Globus pallidus (tissue), 1 donor: ENCODE measurements around the gene XRN1.
"Not testable (repeated sequence)": the region's sequence is repeated elsewhere in the genome, so short reads cannot be mapped to it uniquely, and the experiment has no call there.

Experiments
- DNase-seq: peaks from one replicate; pipeline ENCODE4 v3.0.0-alpha.2; 2015; ENCODE audit warnings: low spot score

XRN1 gene

GRCh38 chr3:142447852-142448823 is at the start of gene XRN1:
Gene XRN1 (minus strand): TSS chr3:142448037. CDS start chr3:142447944, 93 bp downstream.
- DNase-seq = peak; percentile 88

- no peak for DNase-seq
These were observed 47.3 kb upstream of the XRN1 start for GRCh38 chr3:142495103-142495502.

GRCh38 chr3:142492184-142492583 is 44.3 kb upstream of the XRN1 start:
- no peak for DNase-seq

GRCh38 chr3:142489572-142490323 is 41.9 kb upstream of the XRN1 start:
- DNase-seq = no peak

GRCh38 chr3:142484912-142485435 is 37.1 kb upstream of the XRN1 start:
- DNase-seq = no peak

- no peak for DNase-seq
These were observed 33.4 kb upstream of the XRN1 start for GRCh38 chr3:142481196-142481595.

- no peak for DNase-seq
These were observed 23.0 kb upstream of the XRN1 start for GRCh38 chr3:142470826-142471225.

GRCh38 chr3:142468456-142468855 is 20.6 kb upstream of the XRN1 start:
- DNase-seq = no peak

GRCh38 chr3:142467768-142468167 is 19.9 kb upstream of the XRN1 start:
- no peak for DNase-seq

GRCh38 chr3:142460689-142461088 is 12.9 kb upstream of the XRN1 start:
- no peak for DNase-seq

GRCh38 chr3:142459929-142460328 is 12.1 kb upstream of the XRN1 start:
- DNase-seq = no peak

GRCh38 chr3:142459096-142459495 is 11.3 kb upstream of the XRN1 start:
- DNase-seq = no peak

- no peak for DNase-seq
These were observed 3.0 kb upstream of the XRN1 start for GRCh38 chr3:142450881-142451280.

- DNase-seq = no peak
These were observed 2.4 kb upstream of the XRN1 start for GRCh38 chr3:142450189-142450588.

- DNase-seq = peak; percentile 47
These were observed 461 bp downstream of the XRN1 start for GRCh38 chr3:142447301-142447851.

GRCh38 chr3:142445816-142446254 is 2.0 kb downstream of the XRN1 start:
- no peak for DNase-seq

GRCh38 chr3:142444343-142444742 is 3.5 kb downstream of the XRN1 start:
- no peak for DNase-seq

GRCh38 chr3:142443060-142443459 is 4.8 kb downstream of the XRN1 start:
- DNase-seq = not testable (repeated sequence)

GRCh38 chr3:142439499-142440220 is 8.2 kb downstream of the XRN1 start:
- DNase-seq = not testable (repeated sequence)

GRCh38 chr3:142438096-142438495 is 9.7 kb downstream of the XRN1 start:
- not testable (repeated sequence) for DNase-seq

- DNase-seq = no peak
These were observed 10.8 kb downstream of the XRN1 start for GRCh38 chr3:142436951-142437585.
